Stimulated activated CD4-positive, alpha-beta T cell treated with anti-CD3 and anti-CD28 coated beads, TNF-alpha, amount 100 ng/mL, for 4 hours (primary cell): Measurements from ENCODE around the gene GNAI3.

Experiments used
- DNase-seq, 3 experiments: peaks; one replicate each; pipeline ENCODE4 v3.0.0-alpha.2; 2020; ENCODE audit warnings: low read depth in 3 of 3

The GNAI3 gene

GRCh38 chr1:109636201-109636952 lies 88.0 kb downstream of the GNAI3 start:
- no peak for DNase-seq

- DNase-seq = no peak
These were observed 89.0 kb downstream of the GNAI3 start for GRCh38 chr1:109637446-109637845.

GRCh38 chr1:109639063-109639840 lies 90.8 kb downstream of the GNAI3 start:
- DNase-seq = no peak

GRCh38 chr1:109639841-109640184 lies 91.4 kb downstream of the GNAI3 start:
- DNase-seq = no peak

GRCh38 chr1:109640285-109640865 lies 92.0 kb downstream of the GNAI3 start:
- DNase-seq = peak; percentile 77 to 94 (median 82)

- no peak for DNase-seq
These were observed 92.8 kb downstream of the GNAI3 start for GRCh38 chr1:109641078-109641740.

GRCh38 chr1:109641861-109642260 lies 93.4 kb downstream of the GNAI3 start:
- DNase-seq = no peak

- DNase-seq = no peak
These were observed 94.2 kb downstream of the GNAI3 start for GRCh38 chr1:109642626-109643025.

- peak; percentile 69 to 81 (median 73) for DNase-seq
These were observed 95.2 kb downstream of the GNAI3 start for GRCh38 chr1:109643385-109644230.

- no peak for DNase-seq
These were observed 96.3 kb downstream of the GNAI3 start for GRCh38 chr1:109644670-109645069.

- no peak for DNase-seq
These were observed 101.1 kb downstream of the GNAI3 start for GRCh38 chr1:109649491-109649914.

- no peak for DNase-seq
These were observed 102.2 kb downstream of the GNAI3 start for GRCh38 chr1:109650609-109651008.

- no peak for DNase-seq
These were observed 104.0 kb downstream of the GNAI3 start for GRCh38 chr1:109652402-109652801.

- DNase-seq = no peak
These were observed 104.9 kb downstream of the GNAI3 start for GRCh38 chr1:109653306-109653705.

- no peak for DNase-seq
These were observed 106.1 kb downstream of the GNAI3 start for GRCh38 chr1:109654519-109654918.

- DNase-seq = peak; percentile 2 to 54 (median 30)
These were observed 107.5 kb downstream of the GNAI3 start, which contains the start of gene GSTM4 for GRCh38 chr1:109655615-109656519. GSTM4 (plus strand) TSS chr1:109656099; CDS start chr1:109656390, 291 bp downstream.

GRCh38 chr1:109657395-109657794 lies 109.0 kb downstream of the GNAI3 start:
- DNase-seq = no peak

GRCh38 chr1:109657970-109658369 lies 109.6 kb downstream of the GNAI3 start:
- DNase-seq = no peak

- DNase-seq = no peak
These were observed 110.2 kb downstream of the GNAI3 start for GRCh38 chr1:109658533-109659042.

GRCh38 chr1:109659145-109659544 lies 110.7 kb downstream of the GNAI3 start:
- DNase-seq = no peak
